Mesendoderm (in vitro differentiated cells): ENCODE measurements around the gene TNFRSF6B.
"Not testable (repeated sequence)": the region's sequence is repeated elsewhere in the genome, so short reads cannot be mapped to it uniquely, and the experiment has no call there.

ENCODE experiments used
- DNase-seq: peaks from one replicate; pipeline ENCODE4 v3.0.0; 2013
- H2AK5ac ChIP-seq: 2 replicates; pipeline ENCODE4 v1.6.1; 2013; ENCODE audit warnings: low read length, inconsistent platforms
- H2BK120ac ChIP-seq: 2 replicates; pipeline ENCODE4 v1.6.1; 2013; ENCODE audit warnings: low read depth, mild to moderate bottlenecking, low read length, moderate library complexity, mixed read lengths
- H2BK15ac ChIP-seq: replicated peaks from 2 replicates; pipeline ENCODE4 v1.6.1; 2013; ENCODE audit warnings: low read depth, mild to moderate bottlenecking, moderate library complexity
- H2BK5ac ChIP-seq: 2 replicates; pipeline ENCODE4 v1.6.1; 2013; ENCODE audit warnings: low read length, inconsistent platforms
- H3K18ac ChIP-seq: 2 replicates; pipeline ENCODE4 v1.6.1; 2013; ENCODE audit warnings: mild to moderate bottlenecking, low read length, mixed read lengths
- H3K23ac ChIP-seq: one replicate; pipeline ENCODE4 v1.6.1; 2013; ENCODE audit warnings: low read length
- H3K27ac ChIP-seq: 2 replicates; pipeline ENCODE4 v1.5.1; 2013; ENCODE audit warnings: low read depth, mild to moderate bottlenecking, inconsistent platforms, low read length, moderate library complexity
- H3K27me3 ChIP-seq: 2 replicates; pipeline ENCODE4 v1.6.1; 2013; ENCODE audit warnings: low read length, control low read depth, mild to moderate bottlenecking, inconsistent platforms; ENCODE audit not compliant: insufficient read depth, poor library complexity
- H3K36me3 ChIP-seq: 2 replicates; pipeline ENCODE4 v1.6.1; 2013; ENCODE audit warnings: low read length, inconsistent platforms; ENCODE audit not compliant: control insufficient read depth, insufficient read depth
- H3K4ac ChIP-seq: one replicate; pipeline ENCODE4 v1.6.1; 2013; ENCODE audit warnings: low read depth, mild to moderate bottlenecking, low read length, moderate library complexity
- H3K4me1 ChIP-seq: 2 replicates; pipeline ENCODE4 v1.6.1; 2013; ENCODE audit warnings: low read depth, low read length, inconsistent platforms; ENCODE audit not compliant: control insufficient read depth
- H3K4me2 ChIP-seq: 2 replicates; pipeline ENCODE4 v1.6.1; 2013; ENCODE audit warnings: low read length
- H3K4me3 ChIP-seq: 2 replicates; pipeline ENCODE4 v1.5.1; 2013; ENCODE audit warnings: mild to moderate bottlenecking, low read length
- H3K56ac ChIP-seq: one replicate; pipeline ENCODE4 v1.6.1; 2013; ENCODE audit warnings: low read length
- H3K79me1 ChIP-seq: 2 replicates; pipeline ENCODE4 v1.6.1; 2013; ENCODE audit warnings: low read length, inconsistent platforms
- H3K79me2 ChIP-seq: 2 replicates; pipeline ENCODE4 v1.6.1; 2013; ENCODE audit warnings: mild to moderate bottlenecking, low read length; ENCODE audit not compliant: control insufficient read depth, insufficient read depth
- H3K9ac ChIP-seq: 2 replicates; pipeline ENCODE4 v1.6.1; 2013; ENCODE audit warnings: low read length, inconsistent platforms
- H4K5ac ChIP-seq: one replicate; pipeline ENCODE4 v1.6.1; 2013; ENCODE audit warnings: low read length
- H4K8ac ChIP-seq: one replicate; pipeline ENCODE4 v1.6.1; 2013; ENCODE audit warnings: low read depth, mild to moderate bottlenecking, control low read depth, low read length, moderate library complexity
- WGBS: extraction: QIAGEN DNeasy Blood & Tissue Kit; methylation state at CpG from one replicate; pipeline ENCODE4 v1.1.7; 2013; ENCODE audit warnings: low lambda C conversion rate, missing lambda C conversion rate; ENCODE audit not compliant: insufficient coverage; ENCODE audit errors: extremely low coverage; 5-methylcytosine and 5-hydroxymethylcytosine counted together

TNFRSF6B gene

DNA sequence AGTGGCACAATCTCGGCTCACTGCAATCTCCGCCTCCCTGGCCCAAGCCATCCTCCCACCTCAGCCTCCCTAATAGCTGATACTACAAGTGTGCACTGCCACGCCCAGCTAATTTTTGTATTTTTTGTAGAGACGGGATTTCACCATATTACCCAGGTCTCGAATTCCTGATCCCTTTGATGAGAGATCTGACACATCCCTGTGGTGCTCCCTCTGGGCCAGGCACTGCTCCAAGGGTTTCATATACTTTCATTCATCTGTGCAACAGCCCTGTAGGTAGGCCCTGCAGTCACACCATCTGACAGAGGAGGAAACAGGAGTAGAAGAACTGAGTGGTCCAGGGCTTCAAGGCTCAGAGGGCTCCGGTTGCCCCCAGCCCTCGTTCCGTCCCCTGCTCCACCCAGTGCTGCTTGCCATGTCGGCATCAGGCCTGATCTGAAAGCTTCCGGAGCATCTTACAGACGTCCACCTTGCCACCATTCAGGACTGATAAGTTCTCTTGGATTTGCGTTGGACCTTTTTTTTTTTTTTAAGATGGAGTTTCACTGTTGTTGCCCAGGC lies 14.7 kb downstream of the TNFRSF6B start:
- no peak overlapping the region for H3K4me3 ChIP-seq
- no peak overlapping the region for H3K27ac ChIP-seq
- no peak overlapping the region for H3K4ac ChIP-seq
- H3K4me2 ChIP-seq = no peak overlapping the region
- H3K56ac ChIP-seq = no peak overlapping the region
- H2BK5ac ChIP-seq = no peak overlapping the region
- H2AK5ac ChIP-seq = no peak overlapping the region
- no peak for DNase-seq
- H3K4me1 ChIP-seq = no peaks in the 10 kb centered on the region
- H3K79me1 ChIP-seq = peaks cover 18% of the 10 kb centered on the region
- no peak overlapping the region for H2BK120ac ChIP-seq
- no peak overlapping the region for H3K23ac ChIP-seq
- no peaks in the 10 kb centered on the region for H3K27me3 ChIP-seq
- no peak overlapping the region for H4K8ac ChIP-seq
- no CpG with 5 or more reads among the region's 12 CpGs for WGBS
- peaks cover 27% of the 10 kb centered on the region for H3K79me2 ChIP-seq
- no peak overlapping the region for H2BK15ac ChIP-seq
- H4K5ac ChIP-seq = no peak overlapping the region
- peaks cover 3% of the 10 kb centered on the region for H3K36me3 ChIP-seq
- H3K18ac ChIP-seq = no peak overlapping the region
- H3K9ac ChIP-seq = no peak overlapping the region

DNA sequence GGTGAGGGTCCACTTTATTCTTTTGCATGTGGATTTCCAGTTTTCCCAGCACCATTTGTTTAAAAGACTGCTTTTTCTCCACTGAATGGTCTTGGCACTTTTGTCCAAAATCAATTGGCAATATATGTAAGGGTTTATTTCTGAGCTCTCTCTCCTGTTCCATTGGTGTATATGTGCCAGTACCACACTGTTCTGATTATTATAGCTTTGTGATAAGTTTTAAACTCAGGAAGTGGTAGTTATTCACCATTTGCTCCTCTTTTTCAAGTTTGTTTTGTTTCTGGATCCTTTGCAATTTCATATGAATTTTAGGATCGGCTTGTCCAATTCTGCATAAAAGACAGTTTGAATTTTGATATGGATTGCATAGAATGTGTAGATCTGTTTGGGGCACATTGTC lies 15.7 kb downstream of the TNFRSF6B start:
- peaks cover 2% of the 10 kb centered on the region for H3K36me3 ChIP-seq
- H3K4me3 ChIP-seq = no peak overlapping the region
- no peak overlapping the region for H3K4me2 ChIP-seq
- peaks cover 17% of the 10 kb centered on the region for H3K79me2 ChIP-seq
- H4K8ac ChIP-seq = no peak overlapping the region
- no peak for DNase-seq
- no peak overlapping the region for H3K56ac ChIP-seq
- H2BK15ac ChIP-seq = no peak overlapping the region
- H3K23ac ChIP-seq = no peak overlapping the region
- no peak overlapping the region for H2AK5ac ChIP-seq
- H3K4ac ChIP-seq = no peak overlapping the region
- H2BK120ac ChIP-seq = no peak overlapping the region
- no peak overlapping the region for H4K5ac ChIP-seq
- no peak overlapping the region for H3K9ac ChIP-seq
- no peak overlapping the region for H3K27ac ChIP-seq
- WGBS = no CpG with 5 or more reads among the region's 1 CpG
- no peaks in the 10 kb centered on the region for H3K27me3 ChIP-seq
- H3K18ac ChIP-seq = no peak overlapping the region
- H2BK5ac ChIP-seq = no peak overlapping the region
- peaks cover 10% of the 10 kb centered on the region for H3K79me1 ChIP-seq
- H3K4me1 ChIP-seq = no peaks in the 10 kb centered on the region

DNA sequence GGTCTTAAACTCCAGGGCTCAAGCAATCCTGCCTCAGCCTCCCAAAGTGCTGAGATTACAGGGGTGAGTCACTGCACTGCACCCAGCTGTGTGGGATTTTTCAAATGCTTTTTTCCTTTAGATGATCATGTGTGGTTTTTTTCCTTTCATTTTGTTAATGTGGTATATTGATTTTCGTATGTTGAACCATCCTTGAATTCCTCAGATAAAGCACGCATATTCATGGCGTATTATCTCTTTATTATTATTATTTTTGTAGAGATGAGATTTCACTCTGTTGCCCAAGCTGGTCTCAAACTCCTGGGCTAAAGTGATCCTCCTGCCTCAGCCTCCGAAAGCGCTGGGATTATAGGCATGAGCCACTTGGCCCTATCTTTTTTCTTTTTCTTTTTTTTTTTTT lies 18.4 kb downstream of the TNFRSF6B start:
- Histone ChIP-seq H3K4ac (no peak overlapping the region), H3K18ac (no peak overlapping the region), H3K9ac (no peak overlapping the region), H3K56ac (no peak overlapping the region), H3K36me3 (peaks cover 2% of the 10 kb centered on the region), H2BK5ac (no peak overlapping the region), H3K4me1 (no peaks in the 10 kb centered on the region), H4K8ac (no peak overlapping the region), H3K4me2 (no peak overlapping the region), H3K27ac (no peak overlapping the region), H3K79me1 (peaks cover 5% of the 10 kb centered on the region), H3K79me2 (peaks cover 2% of the 10 kb centered on the region), H2BK120ac (no peak overlapping the region), H2AK5ac (no peak overlapping the region), H2BK15ac (no peak overlapping the region), H3K23ac (no peak overlapping the region), H3K4me3 (no peak overlapping the region), H4K5ac (no peak overlapping the region), H3K27me3 (no peaks in the 10 kb centered on the region)
- DNase-seq = no peak
- no CpG with 5 or more reads among the region's 5 CpGs for WGBS

DNA sequence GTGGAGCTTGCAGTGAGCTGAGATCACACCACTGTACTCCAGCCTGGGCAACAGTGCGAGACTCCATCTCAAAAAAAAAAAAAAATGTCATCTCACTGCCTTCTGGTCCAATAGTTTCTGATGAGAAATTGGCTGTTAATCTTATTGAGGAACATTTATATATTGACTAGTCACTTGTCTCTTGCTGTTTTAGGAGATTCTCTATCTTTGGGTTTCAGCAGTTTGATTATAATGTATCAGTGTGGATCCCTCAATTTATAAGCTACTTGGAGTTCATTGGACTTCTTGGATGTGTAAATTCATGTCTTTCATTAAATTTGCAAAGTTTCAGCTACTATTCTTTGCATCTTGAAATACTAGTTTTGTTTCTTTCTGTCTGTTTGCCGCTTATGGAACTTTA lies 22.5 kb downstream of the TNFRSF6B start:
- no peak overlapping the region for H2BK120ac ChIP-seq
- H4K8ac ChIP-seq = no peak overlapping the region
- no peak overlapping the region for H2BK15ac ChIP-seq
- H3K79me1 ChIP-seq = peaks cover 7% of the 10 kb centered on the region
- no peak overlapping the region for H3K18ac ChIP-seq
- H3K27me3 ChIP-seq = no peaks in the 10 kb centered on the region
- no peaks in the 10 kb centered on the region for H3K4me1 ChIP-seq
- H3K56ac ChIP-seq = no peak overlapping the region
- no peak overlapping the region for H2AK5ac ChIP-seq
- no peak overlapping the region for H2BK5ac ChIP-seq
- no peak for DNase-seq
- no peak overlapping the region for H3K27ac ChIP-seq
- H4K5ac ChIP-seq = no peak overlapping the region
- no peaks in the 10 kb centered on the region for H3K79me2 ChIP-seq
- H3K4ac ChIP-seq = no peak overlapping the region
- no peak overlapping the region for H3K9ac ChIP-seq
- no peak overlapping the region for H3K4me3 ChIP-seq
- no peak overlapping the region for H3K4me2 ChIP-seq
- WGBS = no CpG with 5 or more reads among the region's 2 CpGs
- no peaks in the 10 kb centered on the region for H3K36me3 ChIP-seq
- no peak overlapping the region for H3K23ac ChIP-seq

DNA sequence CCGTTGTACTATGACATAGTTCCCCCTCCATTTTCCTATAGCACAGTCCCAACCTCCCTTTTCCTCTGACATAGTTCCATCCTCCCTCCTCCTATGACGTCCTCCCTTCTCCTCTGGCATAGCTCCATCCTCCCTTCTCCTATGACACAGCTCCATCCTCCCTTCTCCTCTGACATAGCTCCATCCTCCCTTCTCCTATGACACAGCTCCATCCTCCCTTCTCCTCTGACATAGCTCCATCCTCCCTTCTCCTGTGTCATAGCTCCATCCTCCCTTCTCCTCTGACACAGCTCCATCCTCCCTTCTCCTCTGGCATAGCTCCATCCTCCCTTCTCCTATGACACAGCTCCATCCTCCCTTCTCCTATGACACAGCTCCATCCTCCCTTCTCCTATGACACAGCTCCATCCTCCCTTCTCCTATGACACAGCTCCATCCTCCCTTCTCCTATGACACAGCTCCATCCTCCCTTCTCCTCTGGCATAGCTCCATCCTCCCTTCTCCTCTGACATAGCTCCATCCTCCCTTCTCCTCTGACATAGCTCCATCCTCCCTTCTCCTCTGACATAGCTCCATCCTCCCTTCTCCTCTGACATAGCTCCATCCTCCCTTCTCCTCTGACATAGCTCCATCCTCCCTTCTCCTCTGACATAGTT lies 26.6 kb downstream of the TNFRSF6B start:
- not testable (repeated sequence) for H3K27ac ChIP-seq, H2BK120ac ChIP-seq, H3K23ac ChIP-seq, H2BK15ac ChIP-seq, H2BK5ac ChIP-seq, H3K56ac ChIP-seq, H3K36me3 ChIP-seq, H3K4me3 ChIP-seq, H3K4me2 ChIP-seq, H3K27me3 ChIP-seq, H3K9ac ChIP-seq, H4K5ac ChIP-seq, H3K18ac ChIP-seq, H3K79me2 ChIP-seq, H4K8ac ChIP-seq, H3K79me1 ChIP-seq, DNase-seq, H3K4ac ChIP-seq, H3K4me1 ChIP-seq, H2AK5ac ChIP-seq
- WGBS = no CpG with 5 or more reads among the region's 2 CpGs
